Endometrial microvascular endothelial cells (primary cell): ENCODE results near the gene TGM3. TPM values are rescaled to one million over a fixed set of nuclear protein-coding genes. Genes with fewer than 3 reads are reported as not detected.
"Not testable (repeated sequence)": the region's sequence is repeated elsewhere in the genome, so short reads cannot be mapped to it uniquely, and the experiment has no call there.

ENCODE experiments used
- in situ Hi-C: cut with HindIII; loops from 2 replicates; pipeline ENCODE4 v1.10.0; 2017; ENCODE audit warnings: low sequenced_read_pairs, low pct_unique_long_range_greater_than_20kb; ENCODE audit errors: inconsistent ontology term
- total RNA-seq: library from RNA; depleted of rRNA; stranded (reverse); fragments of >200 nt; gene quantifications from one replicate; pipeline ENCODE4 v1.2.3, GENCODE V29; 2015; ENCODE audit errors: inconsistent ontology term

The TGM3 gene, protein sequence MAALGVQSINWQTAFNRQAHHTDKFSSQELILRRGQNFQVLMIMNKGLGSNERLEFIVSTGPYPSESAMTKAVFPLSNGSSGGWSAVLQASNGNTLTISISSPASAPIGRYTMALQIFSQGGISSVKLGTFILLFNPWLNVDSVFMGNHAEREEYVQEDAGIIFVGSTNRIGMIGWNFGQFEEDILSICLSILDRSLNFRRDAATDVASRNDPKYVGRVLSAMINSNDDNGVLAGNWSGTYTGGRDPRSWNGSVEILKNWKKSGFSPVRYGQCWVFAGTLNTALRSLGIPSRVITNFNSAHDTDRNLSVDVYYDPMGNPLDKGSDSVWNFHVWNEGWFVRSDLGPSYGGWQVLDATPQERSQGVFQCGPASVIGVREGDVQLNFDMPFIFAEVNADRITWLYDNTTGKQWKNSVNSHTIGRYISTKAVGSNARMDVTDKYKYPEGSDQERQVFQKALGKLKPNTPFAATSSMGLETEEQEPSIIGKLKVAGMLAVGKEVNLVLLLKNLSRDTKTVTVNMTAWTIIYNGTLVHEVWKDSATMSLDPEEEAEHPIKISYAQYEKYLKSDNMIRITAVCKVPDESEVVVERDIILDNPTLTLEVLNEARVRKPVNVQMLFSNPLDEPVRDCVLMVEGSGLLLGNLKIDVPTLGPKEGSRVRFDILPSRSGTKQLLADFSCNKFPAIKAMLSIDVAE
- not detected for total RNA-seq

DNA sequence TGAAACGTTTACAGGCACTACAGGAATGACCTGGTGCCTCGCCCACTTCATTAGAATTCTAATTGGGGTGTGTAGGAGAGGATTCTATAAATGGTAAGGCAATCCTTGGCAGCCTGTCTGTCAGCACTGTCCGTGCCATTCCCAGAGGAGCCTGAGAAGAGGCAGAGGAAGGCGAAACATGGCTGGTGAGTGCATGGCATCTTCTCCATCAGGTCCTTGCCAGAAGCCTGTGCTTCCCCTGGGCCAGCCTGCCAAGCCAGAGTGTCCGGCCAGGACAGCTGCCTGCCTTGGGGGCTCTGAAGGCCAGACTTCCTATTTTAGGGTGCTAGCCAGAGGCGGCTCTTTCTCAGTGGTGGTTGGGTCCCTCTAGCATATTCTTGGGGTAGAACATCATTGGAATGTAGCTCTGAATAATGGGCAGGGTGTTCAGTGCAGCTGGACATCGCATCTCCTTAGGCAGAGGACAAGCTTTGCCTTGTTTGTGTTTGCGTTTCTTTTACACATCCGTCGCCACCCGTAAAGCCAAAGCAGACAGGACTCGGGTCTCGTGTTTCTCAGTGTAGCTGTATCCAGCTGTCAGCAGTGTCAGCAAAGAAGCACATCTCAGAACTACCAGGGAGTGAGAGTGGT lies at the start of gene TGM3:
TGM3 (plus strand) TSS at position 116 of the 630 bp plus-strand sequence; CDS start at position 179, 63 bp downstream.
- in situ Hi-C loops, result no loop called here

DNA sequence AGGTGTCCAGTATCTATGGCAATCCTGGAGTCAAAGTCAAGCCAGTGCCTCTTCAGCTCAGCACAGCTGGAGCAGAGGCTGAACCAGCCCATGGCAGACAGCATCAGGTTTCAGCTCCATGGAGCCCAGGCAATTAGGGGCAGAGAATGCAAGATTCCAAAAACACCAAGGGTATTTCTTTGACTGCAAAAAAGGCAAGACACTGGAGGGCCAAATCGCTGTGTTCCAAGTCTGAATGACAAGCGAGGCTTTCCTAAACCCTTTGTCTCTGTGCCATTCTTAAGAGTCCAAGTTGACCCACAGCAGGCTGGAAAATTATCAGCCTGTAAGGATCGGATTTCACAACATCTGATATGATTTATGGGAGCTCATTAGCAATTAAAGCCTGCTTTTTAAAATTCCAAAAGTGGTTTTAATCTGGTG lies 49.7 kb upstream of the TGM3 start:
- in situ Hi-C loops, result no loop called here

DNA sequence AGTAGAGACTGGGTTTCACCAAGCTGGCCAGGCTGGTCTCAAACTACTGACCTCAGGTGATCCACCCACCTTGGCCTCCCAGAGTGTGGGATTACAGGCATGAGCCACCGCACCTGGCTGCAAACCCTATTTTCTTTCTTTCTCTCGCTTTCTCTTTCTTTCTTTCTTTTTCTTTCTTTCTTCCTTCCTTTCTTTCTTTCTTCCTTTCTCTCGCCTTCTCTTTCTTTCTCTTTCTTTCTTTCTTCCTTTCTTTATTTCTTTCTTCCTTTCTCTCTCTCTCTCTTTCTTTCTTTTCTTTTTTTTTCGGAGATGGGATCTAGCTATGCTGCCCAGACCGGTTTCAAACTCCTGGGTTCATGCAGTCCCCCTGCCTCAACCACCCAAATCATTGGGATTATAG lies 47.0 kb upstream of the TGM3 start:
- in situ Hi-C loops, result no loop called here

DNA sequence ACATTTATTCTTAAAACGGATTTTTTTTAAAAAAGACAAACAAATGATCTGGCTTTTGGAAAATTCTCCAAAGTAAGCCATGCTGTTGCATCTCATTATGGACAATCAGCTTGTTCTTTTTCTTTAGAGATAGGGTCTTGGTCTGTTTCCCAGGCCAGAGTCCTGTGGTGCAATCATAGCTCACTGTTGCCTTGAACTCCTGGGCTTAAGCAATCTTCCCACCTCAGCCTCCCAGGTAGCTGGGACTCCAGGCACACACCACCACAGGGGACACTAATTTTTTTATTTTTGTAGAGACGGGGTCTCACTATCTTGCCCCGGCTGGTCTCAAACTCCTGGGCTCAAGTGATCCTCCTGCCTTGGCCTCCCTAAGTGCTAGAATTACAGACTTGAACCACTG lies 45.9 kb upstream of the TGM3 start:
- in situ Hi-C loops, result no loop called here

DNA sequence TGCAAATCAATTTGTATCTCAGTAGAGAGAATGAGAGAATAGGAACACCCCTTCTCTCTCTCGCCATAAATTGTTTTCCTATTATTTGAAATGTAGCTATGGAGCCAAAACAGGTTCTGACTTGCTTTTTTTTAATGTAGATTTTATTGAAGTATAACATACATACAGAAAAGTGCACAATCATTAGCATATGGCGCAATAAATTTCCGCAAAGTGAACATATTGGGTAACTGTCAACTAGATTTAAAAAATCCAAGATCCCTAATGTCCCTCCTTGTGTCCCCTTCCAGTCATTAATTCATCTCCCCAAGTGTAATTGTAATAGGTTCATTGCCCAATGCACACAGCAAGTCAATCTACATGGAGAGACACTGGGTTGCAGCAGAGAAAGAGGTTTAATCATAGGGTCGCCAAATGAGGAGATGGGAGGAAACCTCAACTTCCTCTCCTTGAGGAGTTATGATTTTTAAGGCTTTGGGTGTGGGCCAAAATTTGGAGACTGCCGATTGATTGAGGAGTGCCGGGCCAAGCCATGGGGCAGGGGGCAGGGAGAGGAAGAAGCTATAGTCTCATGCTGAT lies 43.3 kb upstream of the TGM3 start:
- in situ Hi-C loops, result no loop called here

DNA sequence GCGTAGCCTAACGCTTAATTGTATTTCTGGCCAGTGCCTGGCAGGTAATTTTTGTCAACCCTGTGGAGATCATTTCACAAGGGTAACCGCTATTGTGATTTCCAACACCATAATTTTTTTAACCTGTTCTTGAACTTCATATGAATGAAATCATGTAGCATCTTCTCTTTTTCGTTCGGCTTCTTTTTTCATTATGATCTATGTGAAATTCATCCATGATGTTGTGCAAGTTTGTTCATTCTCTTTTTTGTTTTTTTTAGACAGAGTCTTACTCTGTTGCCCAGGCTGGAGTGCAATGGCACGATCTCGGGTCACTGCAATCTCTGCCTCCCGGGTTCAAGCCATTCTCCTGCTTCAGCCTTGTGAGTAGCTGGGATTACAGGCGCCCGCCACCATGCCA lies 42.5 kb upstream of the TGM3 start:
- in situ Hi-C loops, result no loop called here

DNA sequence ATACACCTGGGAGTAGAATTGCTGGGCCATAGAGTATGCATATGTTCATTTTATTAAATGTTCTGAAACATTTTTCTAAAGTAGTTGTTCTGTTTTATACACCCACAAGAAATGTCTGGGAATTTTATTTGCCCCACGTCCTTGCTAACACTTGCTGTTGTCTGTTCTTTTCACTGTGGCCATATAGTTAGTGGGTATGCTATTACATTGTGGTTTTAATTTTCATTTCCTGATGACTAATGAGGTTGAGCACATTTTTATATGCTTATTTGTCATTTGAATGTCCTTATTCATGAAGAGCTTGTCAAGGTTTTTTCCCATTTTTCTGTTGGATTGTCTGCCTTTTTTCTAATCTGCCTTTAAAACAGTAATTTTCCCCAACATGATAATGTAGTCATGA lies 41.5 kb upstream of the TGM3 start:
- in situ Hi-C loops, result no loop called here

DNA sequence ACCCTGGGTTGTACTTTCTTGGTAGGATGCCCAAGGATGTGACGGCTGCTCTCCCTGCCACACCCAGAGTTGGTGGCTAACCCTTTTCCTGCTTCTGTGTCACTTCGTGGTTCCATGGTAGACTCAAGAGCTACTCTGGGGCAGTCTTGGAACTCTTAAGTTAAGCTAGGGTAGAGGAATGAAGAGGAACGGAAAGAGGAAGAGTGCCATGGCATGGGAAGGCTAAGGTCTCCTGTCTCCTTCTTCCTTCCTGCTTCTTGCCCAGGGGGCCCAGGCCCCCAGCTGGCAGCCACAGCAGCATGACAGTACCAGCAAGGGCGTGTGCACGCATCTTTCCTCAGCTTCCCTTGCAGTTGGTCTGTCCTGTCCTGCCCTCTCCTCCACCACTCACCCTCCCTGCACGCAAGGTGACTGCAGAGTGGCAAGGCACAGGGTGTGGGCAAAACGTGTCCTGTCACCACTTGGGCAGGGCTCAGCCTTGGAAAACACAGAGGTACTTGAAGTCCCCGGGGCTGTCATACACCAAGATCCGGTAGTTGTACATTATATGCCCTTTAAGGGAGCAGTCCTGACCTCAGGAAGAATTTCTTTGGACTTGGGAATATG lies 39.8 kb upstream of the TGM3 start:
- in situ Hi-C loops, result no loop called here

DNA sequence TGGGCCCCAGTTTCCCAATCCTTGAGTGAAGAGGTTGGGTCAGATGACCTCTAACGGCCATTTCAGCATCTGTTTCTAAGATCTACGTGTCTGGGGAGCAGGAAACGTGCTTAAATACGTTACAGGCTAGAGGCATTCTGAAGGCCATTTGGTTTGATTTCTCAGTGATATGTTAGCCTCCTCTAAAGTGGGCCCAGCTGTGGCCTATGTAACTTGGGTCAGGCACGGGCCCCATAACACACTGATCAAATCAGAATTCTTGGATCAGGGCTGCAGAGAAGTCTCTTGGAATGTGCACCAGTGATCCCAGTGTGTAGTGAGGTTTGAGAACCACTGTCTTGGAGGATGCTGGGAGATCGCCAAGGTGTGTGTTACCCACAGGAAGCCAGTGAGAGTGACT lies 36.1 kb upstream of the TGM3 start:
- in situ Hi-C loops, result no loop called here

DNA sequence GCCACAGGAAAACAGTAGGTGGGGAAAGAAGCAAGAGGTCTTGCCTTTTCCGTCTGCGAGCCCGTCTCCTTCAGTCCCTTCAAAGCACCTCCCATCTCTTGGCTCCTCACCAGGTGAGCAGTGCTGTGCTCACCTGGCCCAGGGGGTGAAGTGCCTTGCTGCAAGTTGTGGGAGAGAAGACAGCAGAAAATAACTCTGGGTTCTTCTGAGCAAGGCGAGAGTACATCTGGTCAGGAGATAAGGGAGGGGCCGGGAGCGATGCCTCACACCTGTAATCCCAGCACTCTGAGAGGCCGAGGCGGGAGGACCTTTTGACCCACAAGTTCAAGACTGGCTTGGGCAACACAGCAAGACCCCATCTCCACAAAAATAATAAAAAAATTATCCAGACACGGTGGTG lies 35.6 kb upstream of the TGM3 start:
- in situ Hi-C loops, result no loop called here

DNA sequence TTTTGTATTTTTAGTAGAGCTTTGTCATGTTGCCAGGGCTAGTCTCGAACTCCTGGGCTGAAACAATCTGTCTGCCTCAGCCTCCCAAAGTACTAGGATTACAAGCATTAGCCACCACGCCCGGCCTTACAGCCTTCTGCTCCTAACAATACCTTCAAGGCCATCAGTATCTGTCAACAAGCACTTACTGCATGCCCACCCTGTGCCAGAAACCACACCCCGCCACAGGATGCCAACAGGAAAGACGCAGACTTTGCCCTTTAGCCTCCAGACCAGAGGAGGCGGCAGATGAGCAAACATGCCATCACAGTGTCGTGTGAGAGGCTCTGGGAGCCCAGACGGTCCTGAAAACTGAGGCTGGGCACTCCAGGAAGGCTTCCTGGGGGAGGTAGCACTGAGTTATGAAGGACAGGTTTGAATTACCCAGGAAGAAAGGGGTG lies 34.7 kb upstream of the TGM3 start:
- in situ Hi-C loops, result no loop called here

DNA sequence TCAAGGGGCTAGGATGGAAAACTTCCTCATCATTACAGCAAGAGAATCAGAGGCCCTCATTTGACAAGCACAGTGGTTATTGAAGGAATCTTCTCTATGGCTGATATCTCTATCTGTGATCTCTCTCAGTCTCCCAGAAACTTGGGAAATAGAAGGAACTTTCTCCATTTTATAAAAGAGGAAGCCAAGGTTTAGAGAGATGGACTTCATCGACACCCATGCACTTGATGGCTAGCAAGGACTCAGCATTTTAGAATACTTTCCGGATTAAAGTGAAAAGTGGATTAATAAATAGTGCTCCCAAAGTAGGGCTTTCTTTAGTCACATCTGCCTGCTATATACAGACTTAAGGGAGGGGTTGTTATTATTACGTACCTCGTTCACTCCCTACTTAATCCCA lies 34.2 kb upstream of the TGM3 start:
- in situ Hi-C loops, result no loop called here

DNA sequence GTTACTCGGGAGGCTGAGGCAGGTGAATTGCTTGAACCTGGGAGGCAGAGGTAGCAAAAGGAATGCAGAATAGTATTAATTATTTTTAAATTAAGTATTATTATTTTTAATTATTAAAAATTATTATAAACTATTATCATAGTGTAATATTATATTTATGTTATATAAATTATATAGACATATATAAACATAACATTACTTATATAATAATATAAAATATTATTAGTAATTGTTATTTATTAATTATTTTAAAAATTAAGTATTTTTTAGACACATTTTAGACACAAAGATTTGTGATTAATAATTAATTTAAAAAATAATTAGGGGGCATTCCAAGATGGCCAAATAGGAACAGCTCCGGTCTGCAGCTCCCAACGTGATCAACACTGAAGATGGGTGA lies 31.7 kb upstream of the TGM3 start:
- in situ Hi-C loops, result no loop called here

DNA sequence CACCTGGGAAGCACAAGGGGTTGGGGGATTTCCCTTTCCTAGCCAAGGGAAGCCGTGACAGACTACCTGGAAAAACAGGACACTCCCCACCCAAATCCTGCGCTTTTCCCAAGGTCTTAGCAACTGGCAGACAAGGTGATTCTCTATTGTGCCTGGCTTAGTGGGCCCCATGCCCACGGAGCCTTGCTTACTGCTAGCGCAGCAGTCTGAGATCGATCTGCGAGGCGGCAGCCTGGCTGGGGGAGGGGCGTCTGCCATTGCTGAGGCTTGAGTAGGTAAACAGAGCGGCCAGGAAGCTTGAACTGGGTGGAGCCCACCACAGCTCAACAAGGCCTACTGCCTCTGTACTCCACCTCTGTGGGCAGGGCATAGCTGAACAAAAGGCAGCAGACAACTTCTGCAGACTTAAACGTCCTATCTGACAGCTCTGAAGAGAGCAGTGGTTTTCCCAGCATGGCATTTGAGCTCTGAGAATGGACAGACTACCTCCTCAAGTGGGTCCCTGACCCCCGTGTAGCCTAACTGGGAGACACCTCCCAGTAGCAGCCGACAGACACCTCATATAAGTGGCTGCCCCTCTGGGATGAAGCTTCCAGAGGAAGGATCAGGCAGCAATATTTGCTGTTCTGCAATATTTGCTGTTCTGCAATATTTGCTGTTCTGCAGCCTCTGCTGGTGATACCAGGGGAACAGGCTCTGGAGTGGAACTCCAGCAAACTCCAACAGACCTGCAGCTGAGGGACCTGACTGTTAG lies 31.0 kb upstream of the TGM3 start:
- in situ Hi-C loops, result not testable (repeated sequence)

DNA sequence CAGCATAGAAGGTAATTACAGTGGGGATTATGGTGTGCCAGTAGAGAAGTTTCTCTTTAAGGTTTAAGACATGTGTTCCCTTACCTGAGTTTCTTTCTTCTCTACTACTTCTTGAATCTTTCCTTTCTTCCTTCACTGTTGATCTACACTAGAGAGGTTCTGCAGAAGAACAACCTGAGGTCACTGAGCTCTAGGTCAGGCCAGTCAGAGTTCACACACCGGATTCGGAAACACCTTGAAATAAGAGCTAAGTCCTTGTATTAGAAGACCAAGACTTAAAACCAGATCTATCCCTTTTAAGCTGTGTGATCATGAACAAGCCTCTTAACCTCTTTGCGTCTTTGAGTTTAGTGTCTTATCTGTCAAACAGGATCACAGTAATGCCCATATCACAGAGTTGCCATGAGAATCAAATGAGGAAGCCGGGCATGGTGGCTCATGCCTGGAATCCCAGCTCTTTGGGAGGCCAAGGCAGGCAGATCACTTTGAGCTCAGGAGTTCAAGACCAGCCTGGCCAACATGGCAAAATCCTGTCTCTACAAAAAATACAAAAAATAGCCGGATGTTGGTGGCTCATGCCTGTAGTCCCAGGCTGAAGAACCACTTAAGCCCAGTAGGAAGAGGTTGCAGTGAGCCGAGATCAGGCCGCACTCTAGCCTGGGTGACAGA lies 22.0 kb upstream of the TGM3 start:
- in situ Hi-C loops, result no loop called here

DNA sequence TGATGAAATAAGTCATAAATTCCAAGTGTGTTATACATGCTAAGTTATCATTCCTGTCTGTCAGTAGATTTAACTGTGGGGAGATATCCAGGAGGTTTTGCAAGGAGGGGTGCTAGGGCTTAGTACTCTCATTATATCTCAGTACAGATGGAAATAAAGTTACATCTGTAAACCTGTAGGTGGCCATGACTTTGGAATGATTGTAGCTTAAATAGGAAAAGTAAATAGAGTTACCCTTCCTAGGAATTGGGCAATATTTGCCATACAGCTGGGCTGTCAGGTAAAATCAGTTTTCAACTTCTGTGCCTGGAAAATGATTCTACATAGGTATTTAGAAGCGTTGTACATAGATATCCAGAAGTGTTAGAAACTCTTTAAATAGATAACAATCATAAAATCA lies 19.8 kb upstream of the TGM3 start:
- in situ Hi-C loops, result no loop called here

DNA sequence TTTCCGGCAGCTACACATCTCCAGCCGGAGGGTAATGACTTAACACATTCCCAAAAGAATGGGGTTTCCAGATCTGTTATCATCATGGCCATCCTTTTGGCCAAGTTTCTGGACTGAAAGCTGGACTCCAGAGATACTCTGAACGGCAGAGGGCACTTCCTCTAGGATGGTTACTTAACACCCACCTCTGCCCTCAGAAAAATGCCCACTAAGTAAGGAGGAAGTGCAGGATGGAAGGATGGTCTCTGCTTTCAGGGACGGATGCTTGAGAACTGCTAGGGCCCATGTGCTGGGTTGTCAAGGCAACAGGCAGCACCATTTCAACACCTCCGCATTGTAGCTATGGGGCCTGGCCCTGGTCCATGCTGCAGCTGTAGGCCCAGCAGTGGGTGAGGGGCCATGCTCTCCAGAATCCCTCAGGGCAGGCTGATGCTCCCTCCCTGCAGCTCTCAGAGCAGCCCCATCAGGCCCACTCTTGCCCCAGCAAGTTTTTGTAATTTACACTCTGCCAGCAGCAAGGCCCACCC lies 16.5 kb upstream of the TGM3 start:
- in situ Hi-C loops, result no loop called here

DNA sequence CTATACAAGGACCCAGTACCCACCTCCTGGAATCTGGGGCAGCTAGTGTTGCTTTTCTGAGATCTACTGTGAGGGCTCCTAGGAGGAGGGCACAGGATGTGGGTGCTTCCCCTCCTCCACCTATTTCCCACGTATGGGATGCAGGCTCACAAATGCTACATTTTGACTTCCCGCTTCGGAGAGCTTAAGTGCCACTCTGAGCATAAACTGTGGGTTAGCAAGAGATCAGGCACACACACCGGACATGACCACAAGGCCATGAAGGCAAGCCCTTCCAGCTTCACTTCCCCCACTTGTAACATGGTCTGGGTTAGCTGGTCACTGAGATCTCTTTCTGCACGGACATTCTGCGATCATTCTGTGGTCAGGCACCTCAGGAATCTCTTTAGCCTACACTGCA lies 15.7 kb upstream of the TGM3 start:
- in situ Hi-C loops, result no loop called here
